Trophoblast cell (in vitro differentiated cells and primary cell): ENCODE results near the gene ARHGAP20.

Experiments used
- DNase-seq, 2 donors: peaks; one replicate each; pipeline ENCODE4 v3.0.0-alpha.2; 2016
- H2AFZ ChIP-seq: 2 replicates; pipeline ENCODE4 v1.6.1; 2013; ENCODE audit warnings: low read length, moderate library complexity, mild to moderate bottlenecking; ENCODE audit not compliant: insufficient read depth, poor library complexity
- H2AK5ac ChIP-seq: 2 replicates; pipeline ENCODE4 v1.6.1; 2013; ENCODE audit warnings: mild to moderate bottlenecking, low read length
- H2BK120ac ChIP-seq: 2 replicates; pipeline ENCODE4 v1.6.1; 2013; ENCODE audit warnings: low read length, mild to moderate bottlenecking, moderate library complexity; ENCODE audit not compliant: insufficient read depth, poor library complexity
- H2BK12ac ChIP-seq: 2 replicates; pipeline ENCODE4 v1.6.1; 2013; ENCODE audit warnings: mild to moderate bottlenecking, low read length, moderate library complexity
- H2BK5ac ChIP-seq: 2 replicates; pipeline ENCODE4 v1.6.1; 2013; ENCODE audit warnings: low read length, low read depth, moderate library complexity, mild to moderate bottlenecking; ENCODE audit not compliant: poor library complexity
- H3K14ac ChIP-seq: 2 replicates; pipeline ENCODE4 v1.6.1; 2013; ENCODE audit warnings: mild to moderate bottlenecking, low read length
- H3K18ac ChIP-seq: 2 replicates; pipeline ENCODE4 v1.6.1; 2013; ENCODE audit warnings: mild to moderate bottlenecking, low read length
- H3K23ac ChIP-seq: 2 replicates; pipeline ENCODE4 v1.6.1; 2013; ENCODE audit warnings: low read length
- H3K27ac ChIP-seq: 2 replicates; pipeline ENCODE4 v1.5.1; 2013; ENCODE audit warnings: low read depth, mild to moderate bottlenecking, inconsistent platforms, low read length, moderate library complexity
- H3K27me3 ChIP-seq: 2 replicates; pipeline ENCODE4 v1.6.1; 2013; ENCODE audit warnings: inconsistent platforms, mild to moderate bottlenecking, low read length, moderate library complexity; ENCODE audit not compliant: insufficient read depth
- H3K36me3 ChIP-seq, 2 experiments: 1 replicate in 1 of 2; 2 replicates in 1 of 2; pipeline ENCODE4 v1.6.1; 2013; ENCODE audit warnings: low read length in 2 of 2, mild to moderate bottlenecking in 2 of 2, moderate library complexity in 1 of 2; ENCODE audit not compliant: insufficient read depth in 2 of 2, control insufficient read depth in 1 of 2
- H3K4ac ChIP-seq: 2 replicates; pipeline ENCODE4 v1.6.1; 2013; ENCODE audit warnings: low read depth, mild to moderate bottlenecking, low read length, moderate library complexity
- H3K4me1 ChIP-seq, 2 experiments: 1 replicate in 1 of 2; 2 replicates in 1 of 2; pipeline ENCODE4 v1.6.1; 2013; ENCODE audit warnings: low read length in 2 of 2, mild to moderate bottlenecking in 2 of 2, moderate library complexity in 1 of 2; ENCODE audit not compliant: insufficient read depth in 2 of 2, control insufficient read depth in 1 of 2
- H3K4me2 ChIP-seq: 2 replicates; pipeline ENCODE4 v1.6.1; 2013; ENCODE audit warnings: inconsistent platforms, mild to moderate bottlenecking, low read length, moderate library complexity
- H3K4me3 ChIP-seq: 2 replicates; pipeline ENCODE4 v1.5.1; 2013; ENCODE audit warnings: mild to moderate bottlenecking, low read depth, low read length, inconsistent platforms
- H3K79me1 ChIP-seq: one replicate; pipeline ENCODE4 v1.6.1; 2013; ENCODE audit warnings: low read length
- H3K79me2 ChIP-seq: 2 replicates; pipeline ENCODE4 v1.6.1; 2013; ENCODE audit warnings: low read length, mild to moderate bottlenecking; ENCODE audit not compliant: control insufficient read depth, insufficient read depth, poor library complexity
- H3K9ac ChIP-seq: 2 replicates; pipeline ENCODE4 v1.6.1; 2013; ENCODE audit warnings: mild to moderate bottlenecking, low read length
- H3K9me3 ChIP-seq: 2 replicates; pipeline ENCODE4 v1.6.1; 2013; ENCODE audit warnings: low read depth, mild to moderate bottlenecking, control low read depth, inconsistent platforms, low read length; ENCODE audit not compliant: insufficient read depth
- H4K12ac ChIP-seq: 2 replicates; pipeline ENCODE4 v1.6.1; 2013; ENCODE audit warnings: low read depth, mild to moderate bottlenecking, low read length, moderate library complexity
- H4K8ac ChIP-seq: 2 replicates; pipeline ENCODE4 v1.6.1; 2013; ENCODE audit warnings: low read depth, mild to moderate bottlenecking, low read length, moderate library complexity
- H4K91ac ChIP-seq: one replicate; pipeline ENCODE4 v1.6.1; 2013; ENCODE audit warnings: low read depth, mild to moderate bottlenecking, low read length, moderate library complexity
- WGBS: extraction: QIAGEN DNeasy Blood & Tissue Kit; methylation state at CpG from one replicate; pipeline ENCODE4 v1.1.7; 2013; ENCODE audit warnings: missing lambda C conversion rate; ENCODE audit not compliant: insufficient read length, insufficient coverage; ENCODE audit errors: extremely low coverage; 5-methylcytosine and 5-hydroxymethylcytosine counted together

ARHGAP20 gene

GRCh38 chr11:110571081-110571720 lies 141.0 kb downstream of the ARHGAP20 start:
- Histone ChIP-seq H2BK12ac (no peak overlapping the region), H3K36me3 (no peaks in the 10 kb centered on the region), H4K8ac (no peak overlapping the region), H3K9ac (no peak overlapping the region), H3K79me2 (no peaks in the 10 kb centered on the region), H3K4me3 (no peak overlapping the region), H3K27ac (no peak overlapping the region), H3K4ac (no peak overlapping the region), H3K4me1 (peaks cover 0 to under 1% of the 10 kb centered on the region in 2 experiments), H3K27me3 (no peaks in the 10 kb centered on the region), H3K4me2 (no peak overlapping the region), H2BK5ac (no peak overlapping the region), H4K91ac (no peak overlapping the region), H3K9me3 (no peaks in the 10 kb centered on the region), H4K12ac (no peak overlapping the region), H3K18ac (no peak overlapping the region), H3K79me1 (no peaks in the 10 kb centered on the region), H2AFZ (no peak overlapping the region), H2AK5ac (no peak overlapping the region), H3K23ac (no peak overlapping the region), H3K14ac (no peak overlapping the region), H2BK120ac (no peak overlapping the region)
- WGBS: no CpG with 5 or more reads among the region's 5 CpGs
- DNase-seq: no peak

GRCh38 chr11:110566577-110566976 lies 145.7 kb downstream of the ARHGAP20 start:
- no peaks in the 10 kb centered on the region for H3K79me2 ChIP-seq
- H3K27ac ChIP-seq: no peak overlapping the region
- H3K4me3 ChIP-seq: no peak overlapping the region
- no peak overlapping the region for H3K23ac ChIP-seq
- no CpG with 5 or more reads among the region's 2 CpGs for WGBS
- no peaks in the 10 kb centered on the region for H3K27me3 ChIP-seq
- H2BK12ac ChIP-seq: no peak overlapping the region
- no peak overlapping the region for H4K91ac ChIP-seq
- H3K9ac ChIP-seq: no peak overlapping the region
- no peak for DNase-seq
- H3K18ac ChIP-seq: no peak overlapping the region
- no peaks in the 10 kb centered on the region for H3K9me3 ChIP-seq
- no peak overlapping the region for H2AFZ ChIP-seq
- no peak overlapping the region for H4K12ac ChIP-seq
- no peaks in the 10 kb centered on the region for H3K36me3 ChIP-seq
- H2BK5ac ChIP-seq: no peak overlapping the region
- no peak overlapping the region for H2AK5ac ChIP-seq
- H3K4ac ChIP-seq: no peak overlapping the region
- peaks cover 3% of the 10 kb centered on the region for H3K79me1 ChIP-seq
- no peak overlapping the region for H3K14ac ChIP-seq
- H3K4me2 ChIP-seq: no peak overlapping the region
- H3K4me1 ChIP-seq: peaks cover 10 to 12% of the 10 kb centered on the region in 2 experiments
- H4K8ac ChIP-seq: no peak overlapping the region
- no peak overlapping the region for H2BK120ac ChIP-seq

GRCh38 chr11:110565357-110566336 lies 146.6 kb downstream of the ARHGAP20 start:
- Histone ChIP-seq H2AK5ac (no peak overlapping the region), H3K79me1 (peaks cover 3% of the 10 kb centered on the region), H2BK5ac (no peak overlapping the region), H3K9ac (no peak overlapping the region), H4K12ac (no peak overlapping the region), H3K23ac (no peak overlapping the region), H3K79me2 (no peaks in the 10 kb centered on the region), H3K9me3 (no peaks in the 10 kb centered on the region), H4K8ac (no peak overlapping the region), H3K27me3 (no peaks in the 10 kb centered on the region), H3K4me2 (peak overlapping the region; percentile 8), H3K4ac (no peak overlapping the region), H2BK12ac (no peak overlapping the region), H3K4me3 (no peak overlapping the region), H4K91ac (peak overlapping the region; percentile 2), H3K18ac (no peak overlapping the region), H3K4me1 (peaks cover 10 to 12% of the 10 kb centered on the region in 2 experiments), H3K27ac (no peak overlapping the region), H2AFZ (no peak overlapping the region), H3K14ac (peak overlapping the region; percentile 2), H3K36me3 (no peaks in the 10 kb centered on the region), H2BK120ac (no peak overlapping the region)
- DNase-seq: peak; percentile 52 to 68
- no CpG with 5 or more reads among the region's 16 CpGs for WGBS

GRCh38 chr11:110564676-110565356 lies 147.4 kb downstream of the ARHGAP20 start:
- Histone ChIP-seq H2BK12ac (peak overlapping the region; percentile 29), H4K91ac (no peak overlapping the region), H3K4ac (no peak overlapping the region), H3K4me1 (peaks cover 10 to 12% of the 10 kb centered on the region in 2 experiments), H2BK120ac (no peak overlapping the region), H3K14ac (no peak overlapping the region), H3K23ac (no peak overlapping the region), H2AK5ac (no peak overlapping the region), H2AFZ (no peak overlapping the region), H2BK5ac (no peak overlapping the region), H3K27ac (no peak overlapping the region), H3K4me3 (no peak overlapping the region), H3K27me3 (no peaks in the 10 kb centered on the region), H3K9ac (no peak overlapping the region), H3K79me1 (peaks cover 3% of the 10 kb centered on the region), H3K9me3 (no peaks in the 10 kb centered on the region), H3K79me2 (no peaks in the 10 kb centered on the region), H4K8ac (no peak overlapping the region), H3K4me2 (no peak overlapping the region), H4K12ac (no peak overlapping the region), H3K18ac (no peak overlapping the region), H3K36me3 (no peaks in the 10 kb centered on the region)
- DNase-seq: no peak
- no CpG with 5 or more reads among the region's 8 CpGs for WGBS
